Right lobe of liver (tissue), 4 donors: ENCODE measurements around the gene MAP4K1.
"Not testable (repeated sequence)": the region's sequence is repeated elsewhere in the genome, so short reads cannot be mapped to it uniquely, and the experiment has no call there.

Experiments
- CTCF ChIP-seq, 4 donors: fragments of 200-600 bp in 3 of 4; fragments of 450-650 bp in 1 of 4; IDR thresholded peaks; one replicate each; pipeline versions ENCODE4 v1.5.1 to v1.8.0; 2016 to 2022; ENCODE audit warnings: antibody characterized with exemption in 4 of 4, mild to moderate bottlenecking in 2 of 4
- POLR2A ChIP-seq: fragments of 450-650 bp; IDR thresholded peaks from one replicate; pipeline ENCODE4 v1.6.1; 2017; ENCODE audit warnings: antibody characterized with exemption, mild to moderate bottlenecking
- donor health status: DM: no; HTN: no; CAD: no.
- donor health status: DM: no; HTN: no; CAD: no.
- donor health status: DM: no; HTN: yes; CAD: no.

DNA sequence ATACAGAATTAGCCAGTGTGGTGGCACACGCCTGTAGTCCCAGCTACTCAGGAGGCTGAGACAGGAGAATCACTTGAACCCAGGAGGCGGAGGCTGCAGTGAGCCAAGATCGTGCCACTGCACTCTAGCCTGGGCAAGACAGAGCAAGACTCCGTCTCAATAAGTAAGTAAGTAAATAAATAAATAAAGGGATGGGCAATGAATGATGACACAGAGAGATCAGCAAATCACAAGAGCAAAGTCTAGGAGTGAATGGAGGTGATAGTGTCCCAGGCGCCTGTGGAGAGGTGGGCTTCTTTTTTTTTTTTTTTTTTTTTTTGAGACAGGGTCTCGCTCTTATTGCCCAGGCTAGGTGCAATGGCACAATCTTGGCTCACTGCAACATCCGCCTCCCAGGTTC, 58.8 kb downstream of the MAP4K1 start:
- not testable (repeated sequence) for TF ChIP-seq CTCF (IDR thresholded peaks at IDR 0.05); POLR2A
